Measurements from ENCODE around the gene YJU2. TPM values are rescaled to one million over a fixed set of nuclear protein-coding genes. Genes with fewer than 3 reads are reported as not detected.

The YJU2 gene
- total and polyA plus RNA-seq, 2 of the 13 experiments (the other 11 are each of a cell fraction or from before 2014, with no cell fraction given): 9.3 to 17.9 TPM

DNA sequence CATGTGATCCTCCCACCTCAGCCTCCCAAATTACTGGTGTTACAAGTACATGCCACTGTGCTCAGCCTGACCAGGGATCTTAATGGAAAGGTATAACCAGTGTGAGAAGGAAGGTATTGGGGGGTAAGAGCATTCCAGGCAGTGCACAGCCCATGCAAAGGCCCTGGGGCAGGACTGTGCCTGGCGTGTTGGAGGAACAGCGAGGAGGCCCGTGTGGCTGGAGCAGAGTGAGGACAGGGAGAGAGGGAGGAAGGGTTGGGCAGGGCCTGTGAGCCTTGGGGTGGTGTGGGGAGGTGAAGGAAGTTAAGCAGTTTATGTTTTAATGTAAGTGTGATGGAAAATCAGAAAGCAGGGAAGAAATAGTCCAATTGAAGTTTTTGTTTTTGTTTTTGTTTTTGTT lies 53.7 kb downstream of the YJU2 start:
- FAIRE-seq: no peak
- no peaks in the 10 kb centered on the region for H3K36me3 ChIP-seq (replicated peaks in 1 of 2; ENCODE audit: control insufficient read depth in 1 of 2, insufficient read depth in 2 of 2, low read length in 2 of 2)
- H3K4me3 ChIP-seq (replicated peaks in 1 of 3; ENCODE audit: insufficient read depth in 1 of 3, low read depth in 2 of 3, low read length in 3 of 3): no peak overlapping the region
- ATAC-seq: no peak
- peaks cover 25% of the 10 kb centered on the region for H3K4me1 ChIP-seq (ENCODE audit: insufficient read depth, low read length)
- no TSS peak for BruUV-seq (replicated peaks)
- no peaks in the 10 kb centered on the region for H4K20me1 ChIP-seq (ENCODE audit: insufficient read depth, low read length)
- no peaks in the 10 kb centered on the region for H3K79me2 ChIP-seq (ENCODE audit: insufficient read depth, low read length)
- no peaks in the 10 kb centered on the region for H3K9me3 ChIP-seq (ENCODE audit: low read length)
- H2AFZ ChIP-seq (ENCODE audit: low read length): no peak overlapping the region
- ChIA-PET CTCF (ENCODE audit: low intra/inter-chr PET ratio, low total read pairs) (no interaction called here), POLR2A (no interaction called here)
- no peak overlapping the region for H3K9ac ChIP-seq (ENCODE audit: insufficient read depth, low read depth, low read length)
- in situ Hi-C loops (cut with HindIII; ENCODE audit: extremely low pct_ligation_motif_present, low pct_unique_long_range_greater_than_20kb) (no loop called here), intact Hi-C loops (cut with micrococcal nuclease; ENCODE audit: unreplicated experiment) (no loop called here)
- TF ChIP-seq, protein P1, sequence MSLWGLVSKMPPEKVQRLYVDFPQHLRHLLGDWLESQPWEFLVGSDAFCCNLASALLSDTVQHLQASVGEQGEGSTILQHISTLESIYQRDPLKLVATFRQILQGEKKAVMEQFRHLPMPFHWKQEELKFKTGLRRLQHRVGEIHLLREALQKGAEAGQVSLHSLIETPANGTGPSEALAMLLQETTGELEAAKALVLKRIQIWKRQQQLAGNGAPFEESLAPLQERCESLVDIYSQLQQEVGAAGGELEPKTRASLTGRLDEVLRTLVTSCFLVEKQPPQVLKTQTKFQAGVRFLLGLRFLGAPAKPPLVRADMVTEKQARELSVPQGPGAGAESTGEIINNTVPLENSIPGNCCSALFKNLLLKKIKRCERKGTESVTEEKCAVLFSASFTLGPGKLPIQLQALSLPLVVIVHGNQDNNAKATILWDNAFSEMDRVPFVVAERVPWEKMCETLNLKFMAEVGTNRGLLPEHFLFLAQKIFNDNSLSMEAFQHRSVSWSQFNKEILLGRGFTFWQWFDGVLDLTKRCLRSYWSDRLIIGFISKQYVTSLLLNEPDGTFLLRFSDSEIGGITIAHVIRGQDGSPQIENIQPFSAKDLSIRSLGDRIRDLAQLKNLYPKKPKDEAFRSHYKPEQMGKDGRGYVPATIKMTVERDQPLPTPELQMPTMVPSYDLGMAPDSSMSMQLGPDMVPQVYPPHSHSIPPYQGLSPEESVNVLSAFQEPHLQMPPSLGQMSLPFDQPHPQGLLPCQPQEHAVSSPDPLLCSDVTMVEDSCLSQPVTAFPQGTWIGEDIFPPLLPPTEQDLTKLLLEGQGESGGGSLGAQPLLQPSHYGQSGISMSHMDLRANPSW (CRISPR knock-in tag; IDR thresholded peaks at IDR 0.05; ENCODE audit: borderline replicate concordance): no peak
- no peak for TF ChIP-seq MXI1 (IDR thresholded peaks at IDR 0.05; ENCODE audit: borderline replicate concordance, low read depth, low read length)
- peak; percentile 82 for TF ChIP-seq ZMYM3 (CRISPR knock-in tag; IDR thresholded peaks at IDR 0.05)
- TF ChIP-seq ZNF7 (CRISPR knock-in tag; IDR thresholded peaks at IDR 0.05): no peak
- peaks cover 1 to 8% of the 10 kb centered on the region in 2 experiments; a peak in 4 of 5 replicates for H3K27me3 ChIP-seq (ENCODE audit: control insufficient read depth in 1 of 2, insufficient read depth in 2 of 2, low read length in 2 of 2)
- 58% methylated on average over 3 of the region's 3 CpGs for WGBS (ENCODE audit: low lambda C conversion rate)
- no peak overlapping the region for H3K27ac ChIP-seq (ENCODE audit: extremely low read length, insufficient read depth, low read length)
- no peak for DNase-seq (ENCODE audit: low spot score)
- H3K4me2 ChIP-seq (ENCODE audit: low read depth, low read length): no peak overlapping the region

DNA sequence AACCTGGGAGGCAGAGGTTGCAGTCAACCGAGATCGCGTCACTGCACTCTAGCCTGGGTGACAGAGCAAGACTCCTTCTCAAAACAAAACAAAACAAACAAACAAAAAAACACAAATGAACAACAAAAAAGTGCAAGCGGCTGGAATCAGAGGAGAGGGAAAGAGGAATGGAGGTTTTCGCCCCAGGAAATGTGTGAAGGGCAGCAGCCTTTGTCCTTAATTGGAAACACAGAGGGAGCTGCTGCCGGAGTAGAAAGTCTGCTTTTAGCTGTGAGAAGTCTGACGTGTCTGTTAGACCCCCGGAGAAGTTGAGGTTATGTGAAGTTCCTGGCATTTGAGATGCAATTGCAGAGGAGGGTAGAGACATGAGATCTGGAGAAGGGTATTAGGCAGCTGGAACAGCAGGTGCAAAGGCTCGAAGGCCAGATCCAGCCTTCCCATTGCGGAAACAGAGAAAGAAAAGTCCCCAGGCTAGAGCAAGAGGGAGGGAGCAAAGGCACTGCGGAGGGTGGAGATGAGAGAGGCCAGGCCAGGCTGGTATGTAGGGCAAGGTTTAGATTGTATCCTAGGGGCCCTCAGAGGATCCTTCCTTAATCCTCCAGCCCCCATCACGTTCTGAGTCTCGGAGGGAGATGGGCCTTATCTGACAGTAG lies 54.8 kb downstream of the YJU2 start:
- in situ Hi-C loops (cut with HindIII; ENCODE audit: extremely low pct_ligation_motif_present, low pct_unique_long_range_greater_than_20kb): no loop called here
- H3K79me2 ChIP-seq (ENCODE audit: insufficient read depth, low read length): no peaks in the 10 kb centered on the region
- CTCF ChIA-PET (ENCODE audit: low intra/inter-chr PET ratio, low total read pairs): no interaction called here
- H3K4me2 ChIP-seq (ENCODE audit: low read depth, low read length): peak overlapping the region; percentile 79
- BruUV-seq (replicated peaks): no TSS peak
- H3K9me3 ChIP-seq (ENCODE audit: low read length): no peaks in the 10 kb centered on the region
- H3K27me3 ChIP-seq (ENCODE audit: control insufficient read depth in 1 of 2, insufficient read depth in 2 of 2, low read length in 2 of 2): peaks cover 2 to 11% of the 10 kb centered on the region in 2 experiments; a peak in 4 of 5 replicates
- no peak for FAIRE-seq
- no peak for DNase-seq (ENCODE audit: low spot score)
- intact Hi-C loops (cut with micrococcal nuclease; ENCODE audit: unreplicated experiment): no loop called here
- peak overlapping the region; percentile 21 to 55 (median 31); a peak in 5 of 6 replicates for H3K4me3 ChIP-seq (replicated peaks in 1 of 3; ENCODE audit: insufficient read depth in 1 of 3, low read depth in 2 of 3, low read length in 3 of 3)
- H3K9ac ChIP-seq (ENCODE audit: insufficient read depth, low read depth, low read length): peak overlapping the region; percentile 63
- H3K4me1 ChIP-seq (ENCODE audit: insufficient read depth, low read length): peaks cover 35% of the 10 kb centered on the region
- POLR2A ChIA-PET: interaction anchor here (1.0 kb wide), 1 partner anchor 41 kb away, joined by 4 read pairs; the partner anchor contains the start of gene MPND
- ATAC-seq: peak; percentile 41
- H3K27ac ChIP-seq (ENCODE audit: extremely low read length, insufficient read depth, low read length): peak overlapping the region; percentile 18
- H2AFZ ChIP-seq (ENCODE audit: low read length): peak overlapping the region; percentile 97
- H4K20me1 ChIP-seq (ENCODE audit: insufficient read depth, low read length): no peaks in the 10 kb centered on the region
- no peaks in the 10 kb centered on the region for H3K36me3 ChIP-seq (replicated peaks in 1 of 2; ENCODE audit: control insufficient read depth in 1 of 2, insufficient read depth in 2 of 2, low read length in 2 of 2)
- WGBS (ENCODE audit: low lambda C conversion rate): 18% methylated on average over 13 of the region's 13 CpGs
- TF ChIP-seq, protein P2, sequence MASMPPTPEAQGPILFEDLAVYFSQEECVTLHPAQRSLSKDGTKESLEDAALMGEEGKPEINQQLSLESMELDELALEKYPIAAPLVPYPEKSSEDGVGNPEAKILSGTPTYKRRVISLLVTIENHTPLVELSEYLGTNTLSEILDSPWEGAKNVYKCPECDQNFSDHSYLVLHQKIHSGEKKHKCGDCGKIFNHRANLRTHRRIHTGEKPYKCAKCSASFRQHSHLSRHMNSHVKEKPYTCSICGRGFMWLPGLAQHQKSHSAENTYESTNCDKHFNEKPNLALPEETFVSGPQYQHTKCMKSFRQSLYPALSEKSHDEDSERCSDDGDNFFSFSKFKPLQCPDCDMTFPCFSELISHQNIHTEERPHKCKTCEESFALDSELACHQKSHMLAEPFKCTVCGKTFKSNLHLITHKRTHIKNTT (CRISPR knock-in tag; IDR thresholded peaks at IDR 0.05): no peak
- TF ChIP-seq, protein P3, sequence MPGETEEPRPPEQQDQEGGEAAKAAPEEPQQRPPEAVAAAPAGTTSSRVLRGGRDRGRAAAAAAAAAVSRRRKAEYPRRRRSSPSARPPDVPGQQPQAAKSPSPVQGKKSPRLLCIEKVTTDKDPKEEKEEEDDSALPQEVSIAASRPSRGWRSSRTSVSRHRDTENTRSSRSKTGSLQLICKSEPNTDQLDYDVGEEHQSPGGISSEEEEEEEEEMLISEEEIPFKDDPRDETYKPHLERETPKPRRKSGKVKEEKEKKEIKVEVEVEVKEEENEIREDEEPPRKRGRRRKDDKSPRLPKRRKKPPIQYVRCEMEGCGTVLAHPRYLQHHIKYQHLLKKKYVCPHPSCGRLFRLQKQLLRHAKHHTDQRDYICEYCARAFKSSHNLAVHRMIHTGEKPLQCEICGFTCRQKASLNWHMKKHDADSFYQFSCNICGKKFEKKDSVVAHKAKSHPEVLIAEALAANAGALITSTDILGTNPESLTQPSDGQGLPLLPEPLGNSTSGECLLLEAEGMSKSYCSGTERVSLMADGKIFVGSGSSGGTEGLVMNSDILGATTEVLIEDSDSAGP (CRISPR knock-in tag; IDR thresholded peaks at IDR 0.05; ENCODE audit: borderline replicate concordance): peak; percentile 15; the same call in 1 of the 2 replicates
- TF ChIP-seq, protein P4, sequence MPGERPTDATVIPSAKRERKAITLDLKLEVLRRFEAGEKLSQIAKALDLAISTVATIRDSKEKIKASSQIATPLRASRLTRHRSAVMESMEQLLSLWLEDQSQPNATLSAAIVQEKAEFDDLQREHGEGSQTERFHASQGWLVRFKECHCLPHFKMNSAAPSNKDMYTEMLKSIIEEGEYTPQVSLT (CRISPR knock-in tag; IDR thresholded peaks at IDR 0.05; ENCODE audit: borderline replicate concordance, low read depth): no peak
